HepG2 (cell line): ENCODE results near the gene NRL. TPM values are rescaled to one million over a fixed set of nuclear protein-coding genes. Genes with fewer than 3 reads are reported as not detected.

Source experiments
- CSRNP2 ChIP-seq: sonication (generic); formaldehyde crosslinking; conservative IDR thresholded peaks from 2 replicates; pipeline ENCODE4 v1.8.0; 2022; ENCODE audit warnings: low read depth, missing genetic modification reagents
- MAFG ChIP-seq: sonication (generic); formaldehyde crosslinking; IDR thresholded peaks from 2 replicates; pipeline ENCODE4 v1.5.1; 2020; ENCODE audit warnings: mild to moderate bottlenecking, missing genetic modification reagents
- NFATC3 ChIP-seq: sonication (generic); formaldehyde crosslinking; IDR thresholded peaks from 2 replicates; pipeline ENCODE4 v1.5.1; 2020; ENCODE audit warnings: mild to moderate bottlenecking, missing genetic modification reagents
- NFE2 ChIP-seq: sonication (generic); formaldehyde crosslinking; IDR thresholded peaks from 2 replicates; pipeline ENCODE4 v1.4.0; 2020; ENCODE audit warnings: missing genetic modification reagents
- PRMT3 ChIP-seq: sonication (generic); formaldehyde crosslinking; IDR thresholded peaks from 2 replicates; pipeline ENCODE4 v1.8.1; 2022; ENCODE audit warnings: low read depth, mild to moderate bottlenecking, moderate library complexity, missing genetic modification reagents, borderline replicate concordance
- RXRA ChIP-seq: sonication (generic); formaldehyde crosslinking; IDR thresholded peaks from 2 replicates; pipeline ENCODE4 v1.5.1; 2020; ENCODE audit warnings: missing genetic modification reagents
- THAP11 ChIP-seq: IDR thresholded peaks from 2 replicates; pipeline ENCODE4 v1.6.1; 2016; ENCODE audit warnings: missing biosample characterization, missing genetic modification reagents
- THAP9 ChIP-seq: sonication (generic); formaldehyde crosslinking; IDR thresholded peaks from 2 replicates; pipeline ENCODE4; 2020; ENCODE audit warnings: missing genetic modification reagents, mild to moderate bottlenecking, borderline replicate concordance
- TMF1 ChIP-seq: sonication (generic); formaldehyde crosslinking; IDR thresholded peaks from 2 replicates; pipeline ENCODE4 v1.8.1; 2022; ENCODE audit warnings: low read depth, missing genetic modification reagents
- ZNF407 ChIP-seq: sonication (generic); formaldehyde crosslinking; IDR thresholded peaks from one replicate; pipeline ENCODE4 v1.5.1; 2020; ENCODE audit warnings: mild to moderate bottlenecking, missing genetic modification reagents; ENCODE audit errors: not compliant biosample characterization
- ZNF546 ChIP-seq: sonication (generic); formaldehyde crosslinking; conservative IDR thresholded peaks from 2 replicates; pipeline ENCODE4 v1.8.1; 2023; ENCODE audit warnings: mild to moderate bottlenecking, missing genetic modification reagents
- ZNF562 ChIP-seq: sonication (generic); formaldehyde crosslinking; IDR thresholded peaks from 2 replicates; pipeline ENCODE4 v1.8.0; 2022; ENCODE audit warnings: missing genetic modification reagents, borderline replicate concordance
- ZNF670 ChIP-seq: sonication (generic); formaldehyde crosslinking; IDR thresholded peaks from 2 replicates; pipeline ENCODE4 v1.8.0; 2022; ENCODE audit warnings: mild to moderate bottlenecking, missing genetic modification reagents, borderline replicate concordance
- ZNF776 ChIP-seq: sonication (generic); formaldehyde crosslinking; IDR thresholded peaks from 2 replicates; pipeline ENCODE4 v1.4.0; 2020; ENCODE audit warnings: mild to moderate bottlenecking, missing genetic modification reagents
- polyA plus RNA-seq, 8 experiments: library from polyadenylated mRNA; depleted of rRNA in 3 of 8; stranded (reverse) in 7 of 8; unstranded in 1 of 8; fragments of >200 nt; fragmentation: Illumina TruSeq in 4 of 8; extraction: Trizol in 4 of 8; gene quantifications; 2 replicates each; pipeline versions ENCODE4 v1.2.1 to v1.2.3, GENCODE V29; 2011 to 2016; ENCODE audit warnings: low read depth in 4 of 8, missing spikeins in 1 of 8, mixed read lengths in 1 of 8; ENCODE audit not compliant: insufficient read depth in 1 of 8
- total RNA-seq, 5 experiments: library from RNA; depleted of rRNA; stranded (reverse); fragments of >200 nt; fragmentation: Illumina TruSeq; extraction: Trizol; gene quantifications; 2 replicates each; pipeline ENCODE4 v1.2.3, GENCODE V29; 2016; ENCODE audit warnings: low read depth in 1 of 5
- TF ChIP-seq, protein P1 (sequence below): sonication (generic); IDR thresholded peaks from 2 replicates; pipeline ENCODE4 v1.6.1; 2016; ENCODE audit warnings: low read depth, borderline replicate concordance

The NRL gene
- total and polyA plus RNA-seq, 2 of the 13 experiments (the other 11 are each of a cell fraction or from before 2014, with no cell fraction given) = 2.5 to 4.7 TPM

- TF ChIP-seq ZNF407 (peak; percentile 97), ZNF546 (CRISPR knock-in tag) (peak; percentile 98; the same call in 1 of the 2 replicates), ZNF562 (CRISPR knock-in tag) (no peak), NFE2 (no peak), MAFG (CRISPR knock-in tag) (no peak), ZNF670 (CRISPR knock-in tag) (no peak), NFATC3 (CRISPR knock-in tag) (no peak; the same call in 1 of the 2 replicates), CSRNP2 (CRISPR knock-in tag) (no peak), TMF1 (peak; percentile 91), THAP9 (CRISPR knock-in tag) (peak; percentile 93), RXRA (CRISPR knock-in tag) (peak; percentile 70), THAP11 (CRISPR knock-in tag) (peak; percentile 84), PRMT3 (CRISPR knock-in tag) (no peak), ZNF776 (CRISPR knock-in tag) (peak; percentile 81; the same call in 1 of the 2 replicates)
- TF ChIP-seq, protein P1, sequence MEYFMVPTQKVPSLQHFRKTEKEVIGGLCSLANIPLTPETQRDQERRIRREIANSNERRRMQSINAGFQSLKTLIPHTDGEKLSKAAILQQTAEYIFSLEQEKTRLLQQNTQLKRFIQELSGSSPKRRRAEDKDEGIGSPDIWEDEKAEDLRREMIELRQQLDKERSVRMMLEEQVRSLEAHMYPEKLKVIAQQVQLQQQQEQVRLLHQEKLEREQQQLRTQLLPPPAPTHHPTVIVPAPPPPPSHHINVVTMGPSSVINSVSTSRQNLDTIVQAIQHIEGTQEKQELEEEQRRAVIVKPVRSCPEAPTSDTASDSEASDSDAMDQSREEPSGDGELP = peak; percentile 68; the same call in 1 of the 2 replicates
Measured at GRCh38 chr14:24141097-24141880, 26.5 kb upstream of the NRL start, which contains the start of gene EMC9 (continued).
